H9 (cell line): ENCODE results near the gene SLCO2A1. TPM values are rescaled to one million over a fixed set of nuclear protein-coding genes. Genes with fewer than 3 reads are reported as not detected.

Source experiments
- DNase-seq: peaks from one replicate; pipeline ENCODE4 v3.0.0-alpha.2; 2017
- H2AFZ ChIP-seq: one replicate; pipeline ENCODE4 v1.6.1; 2013; ENCODE audit warnings: mild to moderate bottlenecking, low read length, control low read depth, moderate library complexity
- H2AK5ac ChIP-seq: 2 replicates; pipeline ENCODE4 v1.6.1; 2013; ENCODE audit warnings: low read length, control low read depth, mixed read lengths; ENCODE audit not compliant: insufficient read length
- H2BK120ac ChIP-seq: one replicate; pipeline ENCODE4 v1.6.1; 2013; ENCODE audit warnings: low read depth, mild to moderate bottlenecking, low read length, control low read depth, inconsistent platforms; ENCODE audit not compliant: poor library complexity, severe bottlenecking
- H2BK12ac ChIP-seq: 2 replicates; pipeline ENCODE4 v1.6.1; 2013; ENCODE audit warnings: low read length, control low read depth, mixed read lengths, low read depth; ENCODE audit not compliant: insufficient read length
- H2BK15ac ChIP-seq: 2 replicates; pipeline ENCODE4 v1.6.1; 2013; ENCODE audit warnings: low read depth, low read length, control low read depth
- H2BK20ac ChIP-seq: one replicate; pipeline ENCODE4 v1.6.1; 2013; ENCODE audit warnings: low read depth, mild to moderate bottlenecking, low read length, control low read depth, inconsistent platforms; ENCODE audit not compliant: poor library complexity, severe bottlenecking
- H2BK5ac ChIP-seq: 2 replicates; pipeline ENCODE4 v1.6.1; 2013; ENCODE audit warnings: low read length, control low read depth, mixed read lengths; ENCODE audit not compliant: insufficient read length
- H3K14ac ChIP-seq: 2 replicates; pipeline ENCODE4 v1.6.1; 2013; ENCODE audit warnings: low read length, control low read depth; ENCODE audit not compliant: insufficient read depth
- H3K18ac ChIP-seq: 2 replicates; pipeline ENCODE4 v1.6.1; 2013; ENCODE audit warnings: low read depth, mild to moderate bottlenecking, mixed read lengths, low read length, control low read depth; ENCODE audit not compliant: insufficient read length
- H3K23ac ChIP-seq: 2 replicates; pipeline ENCODE4 v1.6.1; 2013; ENCODE audit warnings: low read length, control low read depth, mixed read lengths, low read depth; ENCODE audit not compliant: insufficient read length
- H3K23me2 ChIP-seq: 2 replicates; pipeline ENCODE4 v1.6.1; 2013; ENCODE audit warnings: low read depth, mild to moderate bottlenecking, mixed read lengths, low read length, control low read depth; ENCODE audit not compliant: insufficient read length, poor library complexity, severe bottlenecking
- H3K27ac ChIP-seq: 2 replicates; pipeline ENCODE4 v1.5.1; 2013; ENCODE audit warnings: low read length, control low read depth, mixed read lengths, low read depth; ENCODE audit not compliant: insufficient read length
- H3K27me3 ChIP-seq: 2 replicates; pipeline ENCODE4 v1.6.1; 2013; ENCODE audit warnings: low read length, control low read depth, inconsistent platforms; ENCODE audit not compliant: insufficient read depth
- H3K4ac ChIP-seq: 2 replicates; pipeline ENCODE4 v1.6.1; 2013; ENCODE audit warnings: low read depth, mild to moderate bottlenecking, control low read depth, inconsistent platforms, low read length, moderate library complexity
- H3K4me1 ChIP-seq: 2 replicates; pipeline ENCODE4 v1.6.1; 2013; ENCODE audit warnings: low read length, control low read depth, inconsistent platforms; ENCODE audit not compliant: insufficient read depth
- H3K4me2 ChIP-seq: 2 replicates; pipeline ENCODE4 v1.6.1; 2013; ENCODE audit warnings: low read length, control low read depth, mixed read lengths; ENCODE audit not compliant: insufficient read length, insufficient read depth
- H3K56ac ChIP-seq: 2 replicates; pipeline ENCODE4 v1.6.1; 2013; ENCODE audit warnings: low read depth, mild to moderate bottlenecking, mixed read lengths, low read length, control low read depth; ENCODE audit not compliant: insufficient read length
- H3K79me1 ChIP-seq: 2 replicates; pipeline ENCODE4 v1.6.1; 2013; ENCODE audit warnings: low read depth, mild to moderate bottlenecking, moderate library complexity, low read length, control low read depth, inconsistent platforms; ENCODE audit not compliant: insufficient read depth, poor library complexity, severe bottlenecking
- H3K79me2 ChIP-seq: 2 replicates; pipeline ENCODE4 v1.6.1; 2013; ENCODE audit warnings: low read length, control low read depth, inconsistent platforms; ENCODE audit not compliant: insufficient read depth
- H3K9ac ChIP-seq: 2 replicates; pipeline ENCODE4 v1.6.1; 2013; ENCODE audit warnings: low read length, control low read depth, mixed read lengths; ENCODE audit not compliant: insufficient read length; ENCODE audit errors: extremely low read depth
- H3K9me3 ChIP-seq: one replicate; pipeline ENCODE4 v1.6.1; 2013; ENCODE audit warnings: low read depth, low read length, inconsistent platforms; ENCODE audit not compliant: control insufficient read depth
- H3T11ph ChIP-seq: one replicate; pipeline ENCODE4 v1.6.1; 2013; ENCODE audit warnings: mild to moderate bottlenecking, low read length, control low read depth, inconsistent platforms
- H4K20me1 ChIP-seq: one replicate; pipeline ENCODE4 v1.6.1; 2013; ENCODE audit not compliant: control insufficient read depth, insufficient read length, insufficient read depth
- H4K5ac ChIP-seq: 2 replicates; pipeline ENCODE4 v1.6.1; 2013; ENCODE audit warnings: low read depth, mild to moderate bottlenecking, mixed read lengths, low read length, control low read depth; ENCODE audit not compliant: insufficient read length
- H4K8ac ChIP-seq: replicated peaks from 2 replicates; pipeline ENCODE4 v1.6.1; 2013; ENCODE audit warnings: low read length, control low read depth, mixed read lengths, low read depth; ENCODE audit not compliant: insufficient read length
- H4K91ac ChIP-seq: 2 replicates; pipeline ENCODE4 v1.6.1; 2013; ENCODE audit warnings: low read depth, mild to moderate bottlenecking, moderate library complexity, mixed read lengths, low read length, control low read depth; ENCODE audit not compliant: insufficient read length
- H3K27ac Mint-ChIP-seq, 3 experiments: 2 replicates in 2 of 3; 3 replicates in 1 of 3; pipeline ENCODE4 v1.8.0; 2020 to 2021; ENCODE audit warnings: mixed read lengths in 3 of 3, mild to moderate bottlenecking in 1 of 3, moderate library complexity in 1 of 3
- H3K27me3 Mint-ChIP-seq: 2 replicates; pipeline ENCODE4 v1.8.0; 2021; ENCODE audit warnings: low read depth, mild to moderate bottlenecking, moderate library complexity, mixed read lengths
- H3K36me3 Mint-ChIP-seq, 3 experiments: 2 replicates in 2 of 3; 3 replicates in 1 of 3; pipeline ENCODE4 v1.8.0; 2020 to 2021; ENCODE audit warnings: low read depth in 3 of 3, mixed read lengths in 3 of 3; ENCODE audit not compliant: insufficient read depth in 1 of 3
- H3K4me1 Mint-ChIP-seq, 2 experiments: 2 replicates each; pipeline ENCODE4 v1.8.0; 2020; ENCODE audit warnings: mixed read lengths in 2 of 2
- H3K4me3 Mint-ChIP-seq, 2 experiments: 2 replicates in 1 of 2; 3 replicates in 1 of 2; pipeline ENCODE4 v1.8.0; 2020 to 2021; ENCODE audit warnings: mild to moderate bottlenecking in 2 of 2, mixed read lengths in 2 of 2, moderate library complexity in 1 of 2
- H3K9me3 Mint-ChIP-seq, 2 experiments: 2 replicates in 1 of 2; 3 replicates in 1 of 2; pipeline ENCODE4 v1.8.0; 2020; ENCODE audit warnings: mild to moderate bottlenecking in 2 of 2, mixed read lengths in 2 of 2, moderate library complexity in 1 of 2
- WGBS: extraction: QIAGEN DNeasy Blood & Tissue Kit; methylation state at CpG from one replicate; pipeline ENCODE4 v1.1.7; 2013; ENCODE audit warnings: missing lambda C conversion rate, low lambda C conversion rate, mixed read lengths; ENCODE audit not compliant: insufficient read length; ENCODE audit errors: extremely low coverage; 5-methylcytosine and 5-hydroxymethylcytosine counted together
- total RNA-seq: library from RNA; stranded (reverse); gene quantifications from 2 replicates; pipeline ENCODE4 v1.2.1, GENCODE V29; 2021
- TF ChIP-seq, protein P1 (sequence below): fragments of 200-600 bp; sonication (generic); conservative IDR thresholded peaks from 3 replicates; pipeline ENCODE4 v1.8.0; 2021; ENCODE audit warnings: antibody characterized with exemption, mild to moderate bottlenecking

SLCO2A1 gene
- total RNA-seq, 1 experiment from 2014 or later = 0.98 TPM

GRCh38 chr3:134074001-134074789, 44.5 kb upstream of the SLCO2A1 start:
- H2BK5ac ChIP-seq = no peak overlapping the region
- no peak overlapping the region for H2AK5ac ChIP-seq
- H3T11ph ChIP-seq = no peak overlapping the region
- H3K9ac ChIP-seq = no peak overlapping the region
- no peak overlapping the region for H2BK20ac ChIP-seq
- no peaks in the 10 kb centered on the region for H4K20me1 ChIP-seq
- peaks cover 2% of the 10 kb centered on the region for H3K27me3 Mint-ChIP-seq
- H3K4me1 ChIP-seq = no peaks in the 10 kb centered on the region
- WGBS = no CpG with 5 or more reads among the region's 10 CpGs
- no peak overlapping the region for H3K18ac ChIP-seq
- TF ChIP-seq, protein P1, sequence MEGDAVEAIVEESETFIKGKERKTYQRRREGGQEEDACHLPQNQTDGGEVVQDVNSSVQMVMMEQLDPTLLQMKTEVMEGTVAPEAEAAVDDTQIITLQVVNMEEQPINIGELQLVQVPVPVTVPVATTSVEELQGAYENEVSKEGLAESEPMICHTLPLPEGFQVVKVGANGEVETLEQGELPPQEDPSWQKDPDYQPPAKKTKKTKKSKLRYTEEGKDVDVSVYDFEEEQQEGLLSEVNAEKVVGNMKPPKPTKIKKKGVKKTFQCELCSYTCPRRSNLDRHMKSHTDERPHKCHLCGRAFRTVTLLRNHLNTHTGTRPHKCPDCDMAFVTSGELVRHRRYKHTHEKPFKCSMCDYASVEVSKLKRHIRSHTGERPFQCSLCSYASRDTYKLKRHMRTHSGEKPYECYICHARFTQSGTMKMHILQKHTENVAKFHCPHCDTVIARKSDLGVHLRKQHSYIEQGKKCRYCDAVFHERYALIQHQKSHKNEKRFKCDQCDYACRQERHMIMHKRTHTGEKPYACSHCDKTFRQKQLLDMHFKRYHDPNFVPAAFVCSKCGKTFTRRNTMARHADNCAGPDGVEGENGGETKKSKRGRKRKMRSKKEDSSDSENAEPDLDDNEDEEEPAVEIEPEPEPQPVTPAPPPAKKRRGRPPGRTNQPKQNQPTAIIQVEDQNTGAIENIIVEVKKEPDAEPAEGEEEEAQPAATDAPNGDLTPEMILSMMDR = no peak
- no peak for DNase-seq
- H3K27ac Mint-ChIP-seq = no peak overlapping the region
- no peak overlapping the region for H4K91ac ChIP-seq
- no peak overlapping the region for H3K56ac ChIP-seq
- no peaks in the 10 kb centered on the region for H3K23me2 ChIP-seq
- H3K79me2 ChIP-seq = no peaks in the 10 kb centered on the region
- H4K5ac ChIP-seq = no peak overlapping the region
- H2AFZ ChIP-seq = no peak overlapping the region
- no peak overlapping the region for H3K23ac ChIP-seq
- H3K4me2 ChIP-seq = no peak overlapping the region
- H3K27ac ChIP-seq = no peak overlapping the region
- no peaks in the 10 kb centered on the region for H3K9me3 ChIP-seq
- H3K9me3 Mint-ChIP-seq = peaks cover 0 to 9% of the 10 kb centered on the region in 2 experiments; a peak in 3 of 5 replicates
- no peaks in the 10 kb centered on the region for H3K79me1 ChIP-seq
- no peak overlapping the region; a peak in 1 of 5 replicates for H3K4me3 Mint-ChIP-seq
- no peak overlapping the region for H3K14ac ChIP-seq
- H3K36me3 Mint-ChIP-seq = no peaks in the 10 kb centered on the region; a peak in 1 of 7 replicates
- H2BK120ac ChIP-seq = no peak overlapping the region
- no peak overlapping the region for H3K4ac ChIP-seq
- H2BK12ac ChIP-seq = no peak overlapping the region
- H4K8ac ChIP-seq = no peak overlapping the region
- H2BK15ac ChIP-seq = no peak overlapping the region
- no peaks in the 10 kb centered on the region for H3K4me1 Mint-ChIP-seq
- no peaks in the 10 kb centered on the region for H3K27me3 ChIP-seq
